Panc1 (cell line): Measurements from ENCODE around the gene MAP3K15.

Experiments
- POLR2AphosphoS5 ChIP-seq: IDR thresholded peaks from 2 replicates; pipeline ENCODE4 v1.6.1; 2012; ENCODE audit warnings: mild to moderate bottlenecking, low read depth, low read length, moderate library complexity
- SIN3A ChIP-seq: IDR thresholded peaks from 2 replicates; pipeline ENCODE4 v1.6.1; 2012; ENCODE audit warnings: low read depth, mild to moderate bottlenecking, low read length, moderate library complexity, borderline replicate concordance; ENCODE audit not compliant: insufficient read depth
- TCF7L2 ChIP-seq: IDR thresholded peaks from 2 replicates; pipeline ENCODE4 v1.6.1; 2011; ENCODE audit warnings: mild to moderate bottlenecking, low read depth, low read length, inconsistent platforms
- TF ChIP-seq, protein P1 (sequence below): fragments of 450-650 bp; IDR thresholded peaks from 2 replicates; pipeline ENCODE4 v1.5.1; 2017; ENCODE audit warnings: mild to moderate bottlenecking
- TF ChIP-seq, protein P2 (sequence below), 2 experiments: IDR thresholded peaks; 2 replicates each; pipeline ENCODE4 v1.6.1; 2011 to 2012; ENCODE audit warnings: low read depth in 2 of 2, control low read depth in 1 of 2, low read length in 1 of 2, mild to moderate bottlenecking in 1 of 2, moderate library complexity in 1 of 2; ENCODE audit not compliant: insufficient read depth in 1 of 2

DNA sequence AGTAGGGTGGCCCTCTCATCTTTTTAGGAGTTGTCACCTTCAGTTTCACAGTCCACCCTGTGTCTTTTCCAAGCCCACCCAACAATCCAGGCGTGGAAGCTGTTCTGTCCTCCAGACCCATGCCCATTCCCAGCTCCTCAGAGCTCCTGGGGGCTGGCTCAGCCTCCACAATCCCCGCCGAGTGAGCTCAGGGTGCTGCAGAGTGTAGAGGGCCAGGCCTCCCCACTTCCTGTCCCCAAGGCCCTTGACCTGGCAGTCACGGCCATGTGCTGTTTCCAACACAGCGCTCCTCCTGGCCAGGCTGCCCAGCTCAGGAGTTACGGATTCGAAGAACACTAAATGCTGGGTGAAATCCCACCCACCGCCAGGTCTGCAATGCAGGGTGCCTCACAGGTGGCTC lies 139.8 kb downstream of the MAP3K15 start:
- TF ChIP-seq, protein P1, sequence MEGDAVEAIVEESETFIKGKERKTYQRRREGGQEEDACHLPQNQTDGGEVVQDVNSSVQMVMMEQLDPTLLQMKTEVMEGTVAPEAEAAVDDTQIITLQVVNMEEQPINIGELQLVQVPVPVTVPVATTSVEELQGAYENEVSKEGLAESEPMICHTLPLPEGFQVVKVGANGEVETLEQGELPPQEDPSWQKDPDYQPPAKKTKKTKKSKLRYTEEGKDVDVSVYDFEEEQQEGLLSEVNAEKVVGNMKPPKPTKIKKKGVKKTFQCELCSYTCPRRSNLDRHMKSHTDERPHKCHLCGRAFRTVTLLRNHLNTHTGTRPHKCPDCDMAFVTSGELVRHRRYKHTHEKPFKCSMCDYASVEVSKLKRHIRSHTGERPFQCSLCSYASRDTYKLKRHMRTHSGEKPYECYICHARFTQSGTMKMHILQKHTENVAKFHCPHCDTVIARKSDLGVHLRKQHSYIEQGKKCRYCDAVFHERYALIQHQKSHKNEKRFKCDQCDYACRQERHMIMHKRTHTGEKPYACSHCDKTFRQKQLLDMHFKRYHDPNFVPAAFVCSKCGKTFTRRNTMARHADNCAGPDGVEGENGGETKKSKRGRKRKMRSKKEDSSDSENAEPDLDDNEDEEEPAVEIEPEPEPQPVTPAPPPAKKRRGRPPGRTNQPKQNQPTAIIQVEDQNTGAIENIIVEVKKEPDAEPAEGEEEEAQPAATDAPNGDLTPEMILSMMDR, result no peak
- TF ChIP-seq POLR2AphosphoS5, result no peak
- no peak for TF ChIP-seq SIN3A
- TF ChIP-seq, protein P2, sequence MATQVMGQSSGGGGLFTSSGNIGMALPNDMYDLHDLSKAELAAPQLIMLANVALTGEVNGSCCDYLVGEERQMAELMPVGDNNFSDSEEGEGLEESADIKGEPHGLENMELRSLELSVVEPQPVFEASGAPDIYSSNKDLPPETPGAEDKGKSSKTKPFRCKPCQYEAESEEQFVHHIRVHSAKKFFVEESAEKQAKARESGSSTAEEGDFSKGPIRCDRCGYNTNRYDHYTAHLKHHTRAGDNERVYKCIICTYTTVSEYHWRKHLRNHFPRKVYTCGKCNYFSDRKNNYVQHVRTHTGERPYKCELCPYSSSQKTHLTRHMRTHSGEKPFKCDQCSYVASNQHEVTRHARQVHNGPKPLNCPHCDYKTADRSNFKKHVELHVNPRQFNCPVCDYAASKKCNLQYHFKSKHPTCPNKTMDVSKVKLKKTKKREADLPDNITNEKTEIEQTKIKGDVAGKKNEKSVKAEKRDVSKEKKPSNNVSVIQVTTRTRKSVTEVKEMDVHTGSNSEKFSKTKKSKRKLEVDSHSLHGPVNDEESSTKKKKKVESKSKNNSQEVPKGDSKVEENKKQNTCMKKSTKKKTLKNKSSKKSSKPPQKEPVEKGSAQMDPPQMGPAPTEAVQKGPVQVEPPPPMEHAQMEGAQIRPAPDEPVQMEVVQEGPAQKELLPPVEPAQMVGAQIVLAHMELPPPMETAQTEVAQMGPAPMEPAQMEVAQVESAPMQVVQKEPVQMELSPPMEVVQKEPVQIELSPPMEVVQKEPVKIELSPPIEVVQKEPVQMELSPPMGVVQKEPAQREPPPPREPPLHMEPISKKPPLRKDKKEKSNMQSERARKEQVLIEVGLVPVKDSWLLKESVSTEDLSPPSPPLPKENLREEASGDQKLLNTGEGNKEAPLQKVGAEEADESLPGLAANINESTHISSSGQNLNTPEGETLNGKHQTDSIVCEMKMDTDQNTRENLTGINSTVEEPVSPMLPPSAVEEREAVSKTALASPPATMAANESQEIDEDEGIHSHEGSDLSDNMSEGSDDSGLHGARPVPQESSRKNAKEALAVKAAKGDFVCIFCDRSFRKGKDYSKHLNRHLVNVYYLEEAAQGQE (IDR thresholded peaks at IDR 0.05; ENCODE audit: insufficient read depth in 1 of 2, low read depth in 2 of 2, low read length in 1 of 2), result no peak
- no peak for TF ChIP-seq TCF7L2
